Activated naive CD4-positive, alpha-beta T cell treated with anti-CD3 and anti-CD28 coated beads, Interleukin-2, amount 10 ng/mL, durations not matched to agents 7 days and 5 days (primary cell): ENCODE measurements around the gene S100A2.
"Not testable (repeated sequence)": the region's sequence is repeated elsewhere in the genome, so short reads cannot be mapped to it uniquely, and the experiment has no call there.

ENCODE experiments used
- CTCF ChIA-PET: fragments of 350-600 bp; sonication (Branson Sonifier 250); formaldehyde crosslinking; loops from one replicate; lab custom pipeline; 2021; ENCODE audit warnings: antibody characterized with exemption; lab: Charles Lee
- DNase-seq: peaks from one replicate; pipeline ENCODE4 v3.0.0-alpha.2; 2020
- H3K27ac Mint-ChIP-seq: one replicate; pipeline ENCODE4 v1.8.0; 2021; ENCODE audit warnings: mild to moderate bottlenecking, moderate library complexity, mixed read lengths
- H3K27me3 Mint-ChIP-seq: one replicate; pipeline ENCODE4 v1.8.0; 2021; ENCODE audit warnings: mild to moderate bottlenecking, mixed read lengths
- H3K36me3 Mint-ChIP-seq: one replicate; pipeline ENCODE4 v1.8.0; 2021; ENCODE audit warnings: mixed read lengths
- H3K4me1 Mint-ChIP-seq: one replicate; pipeline ENCODE4 v1.8.0; 2021; ENCODE audit warnings: mixed read lengths
- H3K4me3 Mint-ChIP-seq: one replicate; pipeline ENCODE4 v1.8.0; 2021; ENCODE audit warnings: mild to moderate bottlenecking, moderate library complexity, mixed read lengths
- H3K9me3 Mint-ChIP-seq: one replicate; pipeline ENCODE4 v1.8.0; 2021; ENCODE audit warnings: mixed read lengths

Gene S100A2

GRCh38 chr1:153583514-153583913, 17.9 kb upstream of the S100A2 start:
- DNase-seq, H3K36me3 Mint-ChIP-seq, CTCF ChIA-PET, H3K9me3 Mint-ChIP-seq, H3K4me1 Mint-ChIP-seq, H3K27ac Mint-ChIP-seq, H3K4me3 Mint-ChIP-seq: not testable (repeated sequence)
- peaks cover 41% of the 10 kb centered on the region for H3K27me3 Mint-ChIP-seq

GRCh38 chr1:153582836-153583235, 17.2 kb upstream of the S100A2 start:
- H3K4me3 Mint-ChIP-seq, CTCF ChIA-PET, H3K36me3 Mint-ChIP-seq, H3K27ac Mint-ChIP-seq, H3K9me3 Mint-ChIP-seq, DNase-seq, H3K4me1 Mint-ChIP-seq: not testable (repeated sequence)
- peaks cover 46% of the 10 kb centered on the region for H3K27me3 Mint-ChIP-seq

- DNase-seq = no peak
- Mint-ChIP-seq H3K27ac (no peak overlapping the region), H3K27me3 (peaks cover 40% of the 10 kb centered on the region), H3K4me1 (peaks cover 8% of the 10 kb centered on the region), H3K4me3 (no peak overlapping the region), H3K9me3 (no peaks in the 10 kb centered on the region), H3K36me3 (no peaks in the 10 kb centered on the region)
- CTCF ChIA-PET = interaction anchor here (1.1 to 2.5 kb wide), 2 partner anchors 38 to 47 kb away, joined by 3 to 8 read pairs; no protein-coding TSS in a partner anchor
Observed at GRCh38 chr1:153578936-153579335, 13.3 kb upstream of the S100A2 start.

- CTCF ChIA-PET = interaction anchor here (1.1 to 3.1 kb wide), 3 partner anchors 39 to 68 kb away, joined by 3 to 12 read pairs (median 8); no protein-coding TSS in a partner anchor
- no peak overlapping the region for H3K27ac Mint-ChIP-seq
- peaks cover 8% of the 10 kb centered on the region for H3K4me1 Mint-ChIP-seq
- H3K4me3 Mint-ChIP-seq = no peak overlapping the region
- no peaks in the 10 kb centered on the region for H3K9me3 Mint-ChIP-seq
- H3K27me3 Mint-ChIP-seq = peaks cover 40% of the 10 kb centered on the region
- DNase-seq = no peak
- no peaks in the 10 kb centered on the region for H3K36me3 Mint-ChIP-seq
Observed at GRCh38 chr1:153578490-153578889, 12.8 kb upstream of the S100A2 start.

- Mint-ChIP-seq H3K4me1 (peaks cover 14% of the 10 kb centered on the region), H3K36me3 (no peaks in the 10 kb centered on the region), H3K4me3 (no peak overlapping the region), H3K27ac (no peak overlapping the region), H3K9me3 (no peaks in the 10 kb centered on the region), H3K27me3 (peaks cover 40% of the 10 kb centered on the region)
- CTCF ChIA-PET = interaction anchor here (0.7 to 3.1 kb wide), 5 partner anchors 10 to 67 kb away, joined by 3 to 12 read pairs (median 3); no protein-coding TSS in a partner anchor
- no peak for DNase-seq
Observed at GRCh38 chr1:153577624-153578051, 12.0 kb upstream of the S100A2 start.

GRCh38 chr1:153577138-153577537, 11.5 kb upstream of the S100A2 start:
- Mint-ChIP-seq H3K27ac (no peak overlapping the region), H3K27me3 (peaks cover 40% of the 10 kb centered on the region), H3K36me3 (no peaks in the 10 kb centered on the region), H3K4me3 (no peak overlapping the region), H3K9me3 (no peaks in the 10 kb centered on the region), H3K4me1 (peaks cover 19% of the 10 kb centered on the region)
- DNase-seq = no peak
- CTCF ChIA-PET = interaction anchor here (0.7 to 3.1 kb wide), 5 partner anchors 9 to 66 kb away, joined by 3 to 12 read pairs (median 3); no protein-coding TSS in a partner anchor

GRCh38 chr1:153575497-153575896, 9.9 kb upstream of the S100A2 start:
- not testable (repeated sequence) for H3K36me3 Mint-ChIP-seq, H3K27ac Mint-ChIP-seq, H3K9me3 Mint-ChIP-seq, DNase-seq, H3K4me3 Mint-ChIP-seq
- Mint-ChIP-seq H3K4me1 (peaks cover 22% of the 10 kb centered on the region), H3K27me3 (peaks cover 47% of the 10 kb centered on the region)
- CTCF ChIA-PET = interaction anchor here (1.2 to 3.1 kb wide), 2 partner anchors 43 to 65 kb away, joined by 4 to 12 read pairs; no protein-coding TSS in a partner anchor

- DNase-seq, H3K9me3 Mint-ChIP-seq, H3K27ac Mint-ChIP-seq, H3K4me3 Mint-ChIP-seq, H3K36me3 Mint-ChIP-seq, CTCF ChIA-PET: not testable (repeated sequence)
- Mint-ChIP-seq H3K27me3 (peaks cover 47% of the 10 kb centered on the region), H3K4me1 (peaks cover 22% of the 10 kb centered on the region)
Observed at GRCh38 chr1:153575081-153575491, 9.4 kb upstream of the S100A2 start.

- Mint-ChIP-seq H3K4me1 (peaks cover 32% of the 10 kb centered on the region), H3K27me3 (peaks cover 39% of the 10 kb centered on the region), H3K27ac (no peak overlapping the region), H3K4me3 (no peak overlapping the region), H3K9me3 (no peaks in the 10 kb centered on the region), H3K36me3 (no peaks in the 10 kb centered on the region)
- CTCF ChIA-PET = interaction anchor here (0.9 to 6.3 kb wide), 20 partner anchors 8 to 175 kb away, joined by 3 to 204 read pairs (median 6); partner anchors contain the start of genes CHTOP, NPR1, S100A1 and S100A13
- no peak for DNase-seq
Observed at GRCh38 chr1:153573351-153573750, 7.7 kb upstream of the S100A2 start.

- peak; percentile 77 for DNase-seq
- H3K9me3 Mint-ChIP-seq = no peaks in the 10 kb centered on the region
- H3K27me3 Mint-ChIP-seq = peaks cover 32% of the 10 kb centered on the region
- no peaks in the 10 kb centered on the region for H3K36me3 Mint-ChIP-seq
- no peak overlapping the region for H3K4me3 Mint-ChIP-seq
- H3K4me1 Mint-ChIP-seq = peaks cover 36% of the 10 kb centered on the region
- CTCF ChIA-PET = interaction anchor here (0.6 to 6.3 kb wide), 30 partner anchors 9 to 177 kb away, joined by 3 to 204 read pairs (median 4); partner anchors contain the start of genes CHTOP, NPR1, S100A1 and S100A13
- no peak overlapping the region for H3K27ac Mint-ChIP-seq
Observed at GRCh38 chr1:153572569-153573015, 6.9 kb upstream of the S100A2 start.

- Mint-ChIP-seq H3K27me3 (peaks cover 23% of the 10 kb centered on the region), H3K27ac (no peak overlapping the region), H3K36me3 (no peaks in the 10 kb centered on the region), H3K4me3 (no peak overlapping the region), H3K4me1 (peaks cover 39% of the 10 kb centered on the region), H3K9me3 (no peaks in the 10 kb centered on the region)
- CTCF ChIA-PET = interaction anchor here (0.7 to 6.3 kb wide), 23 partner anchors 10 to 178 kb away, joined by 3 to 204 read pairs (median 5); partner anchors contain the start of genes CHTOP, S100A1, S100A13 and S100A4
- DNase-seq = no peak
Observed at GRCh38 chr1:153571706-153572105, 6.1 kb upstream of the S100A2 start.

GRCh38 chr1:153570874-153571273, 5.2 kb upstream of the S100A2 start:
- Mint-ChIP-seq H3K4me1 (peaks cover 46% of the 10 kb centered on the region), H3K36me3 (no peaks in the 10 kb centered on the region), H3K4me3 (no peak overlapping the region), H3K9me3 (no peaks in the 10 kb centered on the region), H3K27ac (no peak overlapping the region), H3K27me3 (peaks cover 15% of the 10 kb centered on the region)
- no peak for DNase-seq
- CTCF ChIA-PET = interaction anchor here (1.6 to 6.3 kb wide), 7 partner anchors 20 to 73 kb away, joined by 4 to 204 read pairs (median 7); partner anchors contain the start of gene S100A6

- Mint-ChIP-seq H3K4me1 (peaks cover 52% of the 10 kb centered on the region), H3K36me3 (no peaks in the 10 kb centered on the region), H3K27me3 (peaks cover 15% of the 10 kb centered on the region), H3K9me3 (no peaks in the 10 kb centered on the region), H3K4me3 (no peak overlapping the region), H3K27ac (no peak overlapping the region)
- DNase-seq = no peak
- CTCF ChIA-PET = interaction anchor here (0.8 to 6.3 kb wide), 8 partner anchors 19 to 217 kb away, joined by 3 to 204 read pairs (median 4); partner anchors contain the start of genes NPR1, S100A5 and S100A6
Observed at GRCh38 chr1:153569465-153569864, 3.8 kb upstream of the S100A2 start.

- H3K4me1 Mint-ChIP-seq = peaks cover 52% of the 10 kb centered on the region
- peak overlapping the region; percentile 59 for H3K27ac Mint-ChIP-seq
- no peaks in the 10 kb centered on the region for H3K36me3 Mint-ChIP-seq
- H3K4me3 Mint-ChIP-seq = peak overlapping the region; percentile 45
- CTCF ChIA-PET = interaction anchor here (0.7 to 6.3 kb wide), 14 partner anchors 9 to 216 kb away, joined by 3 to 204 read pairs (median 6); partner anchors contain the start of genes S100A4, S100A5 and S100A6
- peak; percentile 88 for DNase-seq
- peaks cover 15% of the 10 kb centered on the region for H3K27me3 Mint-ChIP-seq
- H3K9me3 Mint-ChIP-seq = no peaks in the 10 kb centered on the region
Observed at GRCh38 chr1:153568367-153569099, 2.9 kb upstream of the S100A2 start.
